ENCODE data around the gene MGAT5B. TPM values are rescaled to one million over a fixed set of nuclear protein-coding genes. Genes with fewer than 3 reads are reported as not detected.

Gene MGAT5B
- total RNA-seq, 4 donors from 2014 or later = 0.19 to 0.47 TPM; not detected in 2

GRCh38 chr17:76911299-76912017 is 43.3 kb downstream of the MGAT5B start:
- no peak overlapping the region for H3K4me3 ChIP-seq (ENCODE audit: low read depth, poor library complexity, severe bottlenecking)
- intact Hi-C loops (cut with DNase I; ENCODE audit: low total_unique reads) = no loop called here
- DNase-seq (ENCODE audit: low spot score in 2 of 2) = no peak
- 53 to 63% methylated on average over 5 of the region's 5 CpGs for WGBS, 2 donors
- TF ChIP-seq POLR2A (IDR thresholded peaks at IDR 0.05) = no peak
- no peak for TF ChIP-seq CTCF (IDR thresholded peaks at IDR 0.05)

GRCh38 chr17:76912421-76913164 is 44.4 kb downstream of the MGAT5B start:
- DNase-seq (ENCODE audit: low spot score in 2 of 2) = no peak
- WGBS, 2 donors = 91 to 92% methylated on average over 28 of the region's 28 CpGs
- H3K4me3 ChIP-seq (ENCODE audit: low read depth, poor library complexity, severe bottlenecking) = no peak overlapping the region
- TF ChIP-seq POLR2A (IDR thresholded peaks at IDR 0.05) (no peak), CTCF (IDR thresholded peaks at IDR 0.05) (no peak)
- intact Hi-C loops (cut with DNase I; ENCODE audit: low total_unique reads) = no loop called here

GRCh38 chr17:76914937-76915336 is 46.7 kb downstream of the MGAT5B start:
- intact Hi-C loops (cut with DNase I; ENCODE audit: low total_unique reads) = no loop called here
- H3K4me3 ChIP-seq (ENCODE audit: low read depth, poor library complexity, severe bottlenecking) = no peak overlapping the region
- TF ChIP-seq POLR2A (IDR thresholded peaks at IDR 0.05) (no peak), CTCF (IDR thresholded peaks at IDR 0.05) (no peak)
- 80 to 82% methylated on average over 6 of the region's 6 CpGs for WGBS, 2 donors
- no peak for DNase-seq (ENCODE audit: low spot score in 2 of 2)

GRCh38 chr17:76915840-76916510 is 47.8 kb downstream of the MGAT5B start:
- no peak for TF ChIP-seq POLR2A (IDR thresholded peaks at IDR 0.05)
- no peak for TF ChIP-seq CTCF (IDR thresholded peaks at IDR 0.05)
- 89 to 93% methylated on average over 28 of the region's 28 CpGs for WGBS, 2 donors
- DNase-seq (ENCODE audit: low spot score in 2 of 2) = no peak

GRCh38 chr17:76917829-76918228 is 49.6 kb downstream of the MGAT5B start:
- no peak for TF ChIP-seq CTCF (IDR thresholded peaks at IDR 0.05)
- TF ChIP-seq POLR2A (IDR thresholded peaks at IDR 0.05) = no peak
- no peak for DNase-seq (ENCODE audit: low spot score in 2 of 2)
- H3K4me3 ChIP-seq (ENCODE audit: low read depth, poor library complexity, severe bottlenecking) = no peak overlapping the region
- WGBS, 2 donors = 54 to 72% methylated on average over 15 of the region's 15 CpGs
- intact Hi-C loops (cut with DNase I; ENCODE audit: low total_unique reads) = no loop called here

More at GRCh38 chr17:76915840-76916510, 47.8 kb downstream of the MGAT5B start:
- intact Hi-C loops (cut with DNase I; ENCODE audit: low total_unique reads) = no loop called here
- H3K4me3 ChIP-seq (ENCODE audit: low read depth, poor library complexity, severe bottlenecking) = no peak overlapping the region

All from lower leg skin (tissue), 4 donors.